ENCODE data around the gene MAPK12.

Gene MAPK12

GRCh38 chr22:50225200-50225969 is 36.1 kb downstream of the MAPK12 start:
- H3K27ac ChIP-seq, result no peak overlapping the region
- TF ChIP-seq ZFX (IDR thresholded peaks at IDR 0.05) (no peak), CTCF (conservative IDR thresholded peaks at IDR 0.05) (no peak)

- no peak for TF ChIP-seq ZFX (IDR thresholded peaks at IDR 0.05)
- no peak for TF ChIP-seq CTCF (conservative IDR thresholded peaks at IDR 0.05)
- no peak overlapping the region for H3K27ac ChIP-seq
These were observed 37.4 kb downstream of the MAPK12 start for GRCh38 chr22:50224071-50224470.

GRCh38 chr22:50222508-50222907 is 39.0 kb downstream of the MAPK12 start:
- H3K27ac ChIP-seq, result no peak overlapping the region

GRCh38 chr22:50221410-50222300 is 39.8 kb downstream of the MAPK12 start:
- no peak for TF ChIP-seq CTCF (conservative IDR thresholded peaks at IDR 0.05)
- TF ChIP-seq ZFX (IDR thresholded peaks at IDR 0.05), result no peak
- no peak overlapping the region for H3K27ac ChIP-seq

More at GRCh38 chr22:50222508-50222907, 39.0 kb downstream of the MAPK12 start:
- TF ChIP-seq CTCF (conservative IDR thresholded peaks at IDR 0.05) (no peak), ZFX (IDR thresholded peaks at IDR 0.05) (no peak)

GRCh38 chr22:50220603-50221409 is 40.7 kb downstream of the MAPK12 start:
- no peak overlapping the region for H3K27ac ChIP-seq
- TF ChIP-seq ZFX (IDR thresholded peaks at IDR 0.05) (no peak), CTCF (conservative IDR thresholded peaks at IDR 0.05) (no peak)

- H3K27ac ChIP-seq, result peak overlapping the region; percentile 58
- TF ChIP-seq ZFX (IDR thresholded peaks at IDR 0.05), result peak; percentile 29; the same call in 1 of the 2 replicates
- TF ChIP-seq CTCF (conservative IDR thresholded peaks at IDR 0.05), result no peak
These were observed 41.5 kb downstream of the MAPK12 start for GRCh38 chr22:50219800-50220602.
